Retinal pigment epithelial cell (primary cell): ENCODE data around the gene BCDIN3D.
"Not testable (repeated sequence)": the region's sequence is repeated elsewhere in the genome, so short reads cannot be mapped to it uniquely, and the experiment has no call there.

ENCODE experiments used
- DNase-seq: peaks from one replicate; pipeline ENCODE4 v3.0.0-alpha.2; 2010; ENCODE audit warnings: low read depth
- H3K4me3 ChIP-seq: 2 replicates; pipeline ENCODE4 v1.5.1; 2011; ENCODE audit warnings: mild to moderate bottlenecking, low read length, control low read depth, moderate library complexity
- TF ChIP-seq, protein P1 (sequence below): conservative IDR thresholded peaks from 2 replicates; pipeline ENCODE4 v1.5.1; 2011; ENCODE audit warnings: low read depth, low read length, control low read depth, inconsistent platforms

BCDIN3D gene

DNA sequence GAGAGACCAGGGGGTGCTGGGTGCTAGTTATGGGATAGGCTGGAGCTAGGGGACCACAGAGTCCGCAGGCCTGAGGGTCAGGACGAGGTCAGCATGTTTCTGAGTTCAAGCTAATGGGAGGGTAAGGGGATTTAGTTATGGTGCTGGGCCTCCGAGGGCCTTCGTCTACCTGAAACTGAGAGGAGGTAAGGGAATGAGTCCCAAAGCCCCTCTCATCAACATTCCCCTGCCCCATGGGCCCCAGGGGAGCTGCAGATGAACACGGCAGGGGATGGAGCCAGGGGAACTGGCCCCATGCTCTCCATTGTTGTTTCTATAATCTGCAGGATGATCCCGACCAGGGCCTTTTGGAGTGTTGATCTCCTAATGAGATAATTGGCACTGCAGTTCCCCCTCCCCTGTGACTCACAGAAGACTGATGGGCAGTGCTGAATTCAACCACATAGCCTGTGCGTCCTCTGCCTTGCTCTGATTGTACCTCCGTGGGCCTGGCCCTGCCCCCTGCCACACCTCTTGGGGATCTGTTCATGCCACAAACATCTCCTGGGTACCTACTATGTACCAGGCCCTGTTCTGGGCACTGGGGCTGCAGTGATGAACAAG is 39.4 kb upstream of the BCDIN3D start:
- no peak overlapping the region for H3K4me3 ChIP-seq
- no peak for DNase-seq
- TF ChIP-seq, protein P1, sequence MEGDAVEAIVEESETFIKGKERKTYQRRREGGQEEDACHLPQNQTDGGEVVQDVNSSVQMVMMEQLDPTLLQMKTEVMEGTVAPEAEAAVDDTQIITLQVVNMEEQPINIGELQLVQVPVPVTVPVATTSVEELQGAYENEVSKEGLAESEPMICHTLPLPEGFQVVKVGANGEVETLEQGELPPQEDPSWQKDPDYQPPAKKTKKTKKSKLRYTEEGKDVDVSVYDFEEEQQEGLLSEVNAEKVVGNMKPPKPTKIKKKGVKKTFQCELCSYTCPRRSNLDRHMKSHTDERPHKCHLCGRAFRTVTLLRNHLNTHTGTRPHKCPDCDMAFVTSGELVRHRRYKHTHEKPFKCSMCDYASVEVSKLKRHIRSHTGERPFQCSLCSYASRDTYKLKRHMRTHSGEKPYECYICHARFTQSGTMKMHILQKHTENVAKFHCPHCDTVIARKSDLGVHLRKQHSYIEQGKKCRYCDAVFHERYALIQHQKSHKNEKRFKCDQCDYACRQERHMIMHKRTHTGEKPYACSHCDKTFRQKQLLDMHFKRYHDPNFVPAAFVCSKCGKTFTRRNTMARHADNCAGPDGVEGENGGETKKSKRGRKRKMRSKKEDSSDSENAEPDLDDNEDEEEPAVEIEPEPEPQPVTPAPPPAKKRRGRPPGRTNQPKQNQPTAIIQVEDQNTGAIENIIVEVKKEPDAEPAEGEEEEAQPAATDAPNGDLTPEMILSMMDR: no peak

DNA sequence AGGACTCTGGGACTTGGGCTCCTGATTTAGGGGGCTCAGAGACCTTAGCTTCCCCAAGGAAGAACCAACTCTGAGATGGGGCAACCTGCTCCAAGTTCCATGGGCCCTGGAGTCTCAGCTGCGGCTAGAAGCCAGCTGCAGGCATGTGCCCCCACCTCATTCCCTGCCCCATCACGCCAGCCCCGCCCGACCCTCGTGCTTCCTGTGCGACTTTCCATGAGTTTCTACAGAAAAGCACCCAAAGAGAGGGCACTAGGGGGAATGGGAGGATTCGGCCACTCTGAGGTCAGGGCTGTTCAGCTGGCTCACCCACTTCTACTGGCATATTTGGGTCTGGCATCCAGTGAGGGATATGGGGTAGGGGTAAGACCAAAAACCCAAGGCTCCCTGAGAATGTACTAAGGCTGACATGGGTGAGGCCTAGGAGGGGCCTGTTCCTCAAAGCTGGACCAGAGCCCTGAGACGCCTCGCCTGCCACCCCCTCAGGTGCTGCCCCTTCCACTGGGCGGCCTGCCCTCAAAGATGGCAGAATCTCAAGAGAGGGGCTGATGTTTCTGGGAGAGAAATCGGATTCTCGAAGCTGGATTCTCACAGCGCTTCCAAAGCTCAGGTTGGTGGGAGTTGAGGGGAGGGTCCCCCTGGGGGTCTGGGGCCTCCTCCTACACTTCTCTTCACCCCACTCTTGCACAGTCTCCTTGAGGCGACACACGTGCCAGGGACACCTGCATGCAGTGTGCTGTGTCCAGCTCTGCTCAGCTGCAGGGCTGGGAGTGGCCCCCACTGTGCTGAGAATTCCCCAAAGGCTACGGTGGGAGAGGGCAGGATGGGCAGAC is 38.7 kb upstream of the BCDIN3D start:
- DNase-seq: no peak
- H3K4me3 ChIP-seq: no peak overlapping the region
- TF ChIP-seq, protein P1: no peak

DNA sequence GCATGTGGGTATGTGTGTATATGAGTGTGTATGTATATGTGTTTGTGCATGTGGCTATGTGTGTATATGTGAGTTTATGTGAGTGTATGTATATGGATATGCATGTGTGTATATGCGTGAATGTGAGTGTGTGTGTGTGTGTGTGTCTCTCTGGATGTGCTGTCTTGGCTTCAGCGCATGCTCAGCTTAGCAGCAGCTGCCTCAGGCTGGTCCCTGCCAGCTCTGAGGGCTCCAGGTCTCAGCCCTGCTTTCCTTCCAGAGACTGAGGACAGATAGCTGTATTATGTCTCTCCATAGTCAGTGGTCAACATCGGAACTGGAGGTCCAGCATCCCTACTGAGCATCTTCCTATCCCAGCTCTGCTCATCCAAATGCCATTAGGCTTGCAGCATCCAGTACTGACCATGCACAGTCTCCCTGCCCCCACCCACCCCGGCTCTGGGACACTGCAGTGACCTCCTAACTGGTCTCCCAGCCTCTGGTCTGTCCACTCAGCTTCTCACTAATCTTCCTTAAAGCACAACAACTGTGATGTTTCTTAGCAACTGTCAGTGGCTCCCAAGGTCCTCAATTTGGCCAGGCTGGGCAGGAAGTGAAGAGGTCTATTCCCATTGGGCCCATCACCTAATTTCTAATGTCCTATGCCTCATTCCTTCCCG is 38.0 kb upstream of the BCDIN3D start:
- TF ChIP-seq, protein P1: no peak
- no peak for DNase-seq
- H3K4me3 ChIP-seq: no peak overlapping the region

DNA sequence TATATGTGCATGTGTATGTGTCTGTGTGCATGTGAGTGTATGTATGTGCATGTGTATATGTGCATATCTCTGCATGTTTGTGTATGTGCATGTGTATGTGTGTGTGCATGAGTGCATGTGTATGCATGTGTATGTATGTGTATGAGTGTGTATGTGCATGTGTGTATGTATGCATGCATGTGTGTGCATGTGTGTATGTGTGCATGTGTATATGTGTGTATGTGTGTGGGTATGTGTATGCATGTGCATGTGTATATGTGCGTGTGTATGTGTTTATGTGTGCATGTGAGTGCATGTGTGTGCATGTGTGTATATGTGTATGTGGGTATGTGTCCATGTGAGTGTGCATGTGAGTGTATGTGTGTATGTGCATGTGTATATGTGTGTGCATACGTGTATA is 36.2 kb upstream of the BCDIN3D start:
- DNase-seq, H3K4me3 ChIP-seq: not testable (repeated sequence)

DNA sequence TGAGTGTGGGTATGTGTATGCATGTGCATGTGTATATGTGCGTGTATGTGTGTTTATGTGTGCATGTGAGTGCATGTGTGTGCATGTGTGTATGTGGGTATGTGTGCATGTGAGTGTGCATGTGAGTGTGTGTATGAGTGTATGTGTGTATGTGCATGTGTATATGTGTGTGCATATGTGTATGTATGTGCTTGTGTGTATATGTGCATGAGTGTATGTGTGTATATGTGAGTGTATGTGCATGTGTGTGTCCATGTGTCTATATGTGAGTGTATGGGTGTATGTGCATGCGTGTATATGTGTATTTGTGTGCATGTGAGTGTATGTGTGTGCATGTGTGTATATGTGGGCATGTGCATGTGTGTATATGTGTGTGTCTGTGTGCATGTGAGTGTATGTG is 35.1 kb upstream of the BCDIN3D start:
- H3K4me3 ChIP-seq: no peak overlapping the region
- no peak for DNase-seq
- TF ChIP-seq, protein P1: no peak

DNA sequence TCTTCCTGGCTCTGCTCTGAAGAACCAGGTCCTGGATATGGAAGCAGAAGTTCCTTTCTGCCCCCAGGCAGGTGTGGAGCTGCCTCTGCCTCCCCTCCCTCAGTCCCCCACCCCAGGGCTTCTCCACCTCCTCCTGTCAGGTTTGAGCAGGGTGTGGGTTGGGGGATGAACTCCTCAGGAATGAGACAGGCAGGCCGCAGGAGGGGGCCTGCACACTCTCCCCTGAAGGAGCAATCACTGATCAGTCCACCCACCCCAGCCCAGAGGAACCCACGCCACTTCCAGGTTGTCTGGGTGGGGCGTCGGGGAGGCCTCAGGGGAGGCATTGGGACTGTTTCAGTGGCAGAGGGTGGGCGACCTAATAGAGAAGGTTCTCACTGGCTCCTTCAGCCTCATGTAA is 34.2 kb upstream of the BCDIN3D start:
- TF ChIP-seq, protein P1: no peak
- no peak overlapping the region for H3K4me3 ChIP-seq
- DNase-seq: no peak

DNA sequence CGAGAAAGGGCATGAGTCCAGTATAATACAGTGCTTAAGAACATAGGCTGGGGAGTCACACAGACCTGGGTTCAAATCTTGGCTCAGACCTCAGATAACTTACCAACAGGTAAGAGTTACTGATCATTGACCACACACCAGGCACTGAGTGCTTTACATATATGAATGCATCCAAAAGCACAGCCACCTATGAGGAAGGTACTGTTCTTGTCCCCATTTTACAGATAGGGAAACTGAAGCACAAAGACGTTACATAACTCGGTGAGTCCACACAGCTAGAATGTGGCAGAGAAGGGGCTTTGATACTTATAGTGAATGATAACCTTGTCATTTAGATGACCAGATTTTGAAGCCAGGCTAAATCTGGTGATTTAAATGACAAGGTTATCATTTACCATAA is 33.2 kb upstream of the BCDIN3D start:
- TF ChIP-seq, protein P1: no peak
- H3K4me3 ChIP-seq: no peak overlapping the region
- DNase-seq: no peak
